ENCODE measurements around the gene CXXC4.

- no peak for TF ChIP-seq CTCF (IDR thresholded peaks at IDR 0.05; ENCODE audit: low read depth, low read length)
- no peak for TF ChIP-seq EZH2phosphoT487 (IDR thresholded peaks at IDR 0.05; ENCODE audit: low read depth)
These were observed 32.1 kb downstream of the CXXC4 start for GRCh38 chr4:104462641-104463040.
